Measurements from ENCODE around the gene KIF9.
"Not testable (repeated sequence)": the region's sequence is repeated elsewhere in the genome, so short reads cannot be mapped to it uniquely, and the experiment has no call there.

KIF9 gene

GRCh38 chr3:47181685-47182084, 100.9 kb downstream of the KIF9 start:
- DNase-seq (ENCODE audit: low read depth), result not testable (repeated sequence)

GRCh38 chr3:47180011-47180410, 102.6 kb downstream of the KIF9 start:
- not testable (repeated sequence) for DNase-seq (ENCODE audit: low read depth)
